Caco-2 (cell line): ENCODE data around the gene TMTC2. TPM values are rescaled to one million over a fixed set of nuclear protein-coding genes. Genes with fewer than 3 reads are reported as not detected.

ENCODE experiments used
- BruUV-seq: library from RNA; stranded (reverse); fragments of 400-500 nt; replicated peaks from 2 replicates; lab custom pipeline; 2021; lab: Mats Ljungman, UMichigan
- CTCF ChIA-PET: fragments of 300-600 bp; sonication (Branson Sonifier 250); formaldehyde crosslinking; loops from one replicate; lab custom pipeline; 2022; ENCODE audit warnings: antibody characterized with exemption; lab: Charles Lee
- POLR2A ChIA-PET: fragments of 300-600 bp; sonication (Branson Sonifier 250); formaldehyde crosslinking; loops from one replicate; lab custom pipeline; 2022; ENCODE audit warnings: antibody characterized with exemption; lab: Charles Lee
- DNase-seq, 2 experiments: peaks; one replicate each; pipeline versions ENCODE4 v3.0.0 to v3.0.0-alpha.2; 2020 to 2022
- H3K27me3 ChIP-seq: replicated peaks from 2 replicates; pipeline ENCODE4 v1.6.0; 2011; ENCODE audit warnings: low read length; ENCODE audit not compliant: control insufficient read depth, insufficient read depth
- H3K36me3 ChIP-seq: 2 replicates; pipeline ENCODE4 v1.5.1; 2011; ENCODE audit warnings: low read length; ENCODE audit not compliant: control insufficient read depth, insufficient read depth
- H3K4me1 ChIP-seq: fragments of 250-450 bp; sonication (Bioruptor Pico); 2 replicates; pipeline ENCODE4 v1.5.1; 2020; ENCODE audit warnings: mild to moderate bottlenecking
- H3K4me3 ChIP-seq: 2 replicates; pipeline ENCODE4 v1.5.1; 2011; ENCODE audit warnings: low read depth, mild to moderate bottlenecking, control low read depth, low read length
- H3K9me3 ChIP-seq: fragments of 250-450 bp; sonication (Bioruptor Pico); 2 replicates; pipeline ENCODE4 v1.5.1; 2020; ENCODE audit warnings: mild to moderate bottlenecking, moderate library complexity
- H3K27ac Mint-ChIP-seq: one replicate; pipeline ENCODE4 v1.8.0; 2022; ENCODE audit warnings: mixed read lengths; ENCODE audit not compliant: unreplicated experiment
- H3K27me3 Mint-ChIP-seq: one replicate; pipeline ENCODE4 v1.8.0; 2022; ENCODE audit warnings: mixed read lengths; ENCODE audit not compliant: insufficient read depth, unreplicated experiment
- H3K36me3 Mint-ChIP-seq: one replicate; pipeline ENCODE4 v1.8.0; 2022; ENCODE audit warnings: mild to moderate bottlenecking, mixed read lengths; ENCODE audit not compliant: insufficient read depth, unreplicated experiment
- H3K4me1 Mint-ChIP-seq: one replicate; pipeline ENCODE4 v1.8.0; 2022; ENCODE audit warnings: low read depth, mixed read lengths; ENCODE audit not compliant: unreplicated experiment
- H3K4me3 Mint-ChIP-seq: one replicate; pipeline ENCODE4 v1.8.0; 2022; ENCODE audit warnings: mild to moderate bottlenecking, moderate library complexity, mixed read lengths; ENCODE audit not compliant: unreplicated experiment
- H3K9me3 Mint-ChIP-seq: one replicate; pipeline ENCODE4 v1.8.0; 2022; ENCODE audit warnings: mixed read lengths; ENCODE audit not compliant: unreplicated experiment
- CTCF ChIP-seq, 2 experiments: fragments of 200-600 bp in 1 of 2; IDR thresholded peaks; 1 replicate in 1 of 2; 2 replicates in 1 of 2; pipeline versions ENCODE4 v1.5.1 to v1.8.0; 2011 to 2022; ENCODE audit warnings: antibody characterized with exemption in 1 of 2, control low read depth in 1 of 2, inconsistent platforms in 1 of 2, low read depth in 1 of 2, low read length in 1 of 2, mild to moderate bottlenecking in 1 of 2, moderate library complexity in 1 of 2; ENCODE audit not compliant: insufficient read depth in 1 of 2, severe bottlenecking in 1 of 2, unreplicated experiment in 1 of 2
- intact Hi-C: fragments of 100-400 bp; cut with micrococcal nuclease; formaldehyde crosslinking; loops from one replicate; pipeline ENCODE4 v1.10.0; 2022; ENCODE audit not compliant: unreplicated experiment
- total RNA-seq: library from RNA; stranded (reverse); gene quantifications from 2 replicates; pipeline ENCODE4 v1.2.3, GENCODE V29; 2022

The TMTC2 gene
- total RNA-seq, 1 experiment from 2014 or later, result 2.2 TPM

- H3K27me3 Mint-ChIP-seq, result no peaks in the 10 kb centered on the region
- no peak overlapping the region for H3K4me3 Mint-ChIP-seq
- ChIA-PET POLR2A (no interaction called here), CTCF (no interaction called here)
- H3K36me3 Mint-ChIP-seq, result no peaks in the 10 kb centered on the region
- Histone ChIP-seq H3K27me3 (no peaks in the 10 kb centered on the region), H3K9me3 (no peaks in the 10 kb centered on the region), H3K4me3 (no peak overlapping the region), H3K4me1 (no peaks in the 10 kb centered on the region), H3K36me3 (no peaks in the 10 kb centered on the region)
- no peak overlapping the region for H3K27ac Mint-ChIP-seq
- no peaks in the 10 kb centered on the region for H3K9me3 Mint-ChIP-seq
- DNase-seq, result no peak
- intact Hi-C loops, result no loop called here
- TF ChIP-seq CTCF (IDR thresholded peaks at IDR 0.05; ENCODE audit: insufficient read depth in 1 of 2, low read depth in 1 of 2, low read length in 1 of 2, severe bottlenecking in 1 of 2, unreplicated experiment in 1 of 2), result no peak
- no peaks in the 10 kb centered on the region for H3K4me1 Mint-ChIP-seq
- BruUV-seq, result no TSS peak
These were observed 344.5 kb downstream of the TMTC2 start for GRCh38 chr12:83031196-83031595.

DNA sequence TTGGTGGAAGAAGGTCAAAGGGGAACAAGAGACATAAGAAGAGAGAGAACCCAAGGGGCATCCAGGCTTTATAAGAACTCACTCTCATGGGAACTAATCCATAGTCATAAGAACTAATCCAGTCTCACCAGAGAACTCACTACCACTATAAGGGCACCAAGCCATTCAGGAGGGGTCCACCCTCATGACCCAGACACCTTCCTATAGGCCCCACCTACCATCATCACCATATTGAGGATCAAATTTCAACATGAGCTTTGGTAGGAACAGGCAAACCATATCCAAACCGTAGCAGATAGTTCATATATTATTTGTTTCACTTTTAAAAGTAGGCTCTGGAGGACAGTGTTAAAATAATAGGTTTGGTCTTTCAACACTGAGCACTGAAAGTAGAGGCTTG, 350.1 kb downstream of the TMTC2 start:
- no peaks in the 10 kb centered on the region for H3K9me3 Mint-ChIP-seq
- no peak overlapping the region for H3K4me3 Mint-ChIP-seq
- TF ChIP-seq CTCF (IDR thresholded peaks at IDR 0.05; ENCODE audit: insufficient read depth in 1 of 2, low read depth in 1 of 2, low read length in 1 of 2, severe bottlenecking in 1 of 2, unreplicated experiment in 1 of 2), result no peak
- no peaks in the 10 kb centered on the region for H3K36me3 Mint-ChIP-seq
- H3K27me3 Mint-ChIP-seq, result no peaks in the 10 kb centered on the region
- Histone ChIP-seq H3K4me1 (no peaks in the 10 kb centered on the region), H3K9me3 (no peaks in the 10 kb centered on the region), H3K4me3 (no peak overlapping the region), H3K36me3 (no peaks in the 10 kb centered on the region), H3K27me3 (no peaks in the 10 kb centered on the region)
- intact Hi-C loops, result no loop called here
- no peak overlapping the region for H3K27ac Mint-ChIP-seq
- no peaks in the 10 kb centered on the region for H3K4me1 Mint-ChIP-seq
- ChIA-PET POLR2A (no interaction called here), CTCF (no interaction called here)
- no TSS peak for BruUV-seq
- DNase-seq, result no peak

DNA sequence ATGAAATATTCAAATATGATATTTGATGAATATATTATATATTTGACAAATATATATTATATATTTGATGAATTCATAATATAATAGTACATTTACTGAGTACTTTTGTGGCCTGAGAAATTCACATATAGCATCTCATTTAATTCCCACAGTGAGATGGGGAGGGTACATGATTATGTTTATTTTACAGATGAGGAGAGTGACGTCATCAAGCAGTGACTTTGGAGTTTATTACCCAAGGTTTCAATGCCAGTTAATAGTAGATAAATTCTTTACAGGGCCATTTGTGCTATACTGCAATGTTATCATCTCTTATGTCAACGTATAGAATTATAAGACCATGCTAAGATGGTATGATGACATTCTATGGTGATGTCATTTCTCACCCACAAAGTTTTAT, 352.7 kb downstream of the TMTC2 start:
- ChIA-PET POLR2A (no interaction called here), CTCF (no interaction called here)
- TF ChIP-seq CTCF (IDR thresholded peaks at IDR 0.05; ENCODE audit: insufficient read depth in 1 of 2, low read depth in 1 of 2, low read length in 1 of 2, severe bottlenecking in 1 of 2, unreplicated experiment in 1 of 2), result no peak
- no peak overlapping the region for H3K4me3 Mint-ChIP-seq
- intact Hi-C loops, result no loop called here
- Histone ChIP-seq H3K4me1 (no peaks in the 10 kb centered on the region), H3K27me3 (no peaks in the 10 kb centered on the region), H3K4me3 (no peak overlapping the region), H3K36me3 (no peaks in the 10 kb centered on the region), H3K9me3 (no peaks in the 10 kb centered on the region)
- H3K27me3 Mint-ChIP-seq, result no peaks in the 10 kb centered on the region
- H3K27ac Mint-ChIP-seq, result no peak overlapping the region
- no peaks in the 10 kb centered on the region for H3K36me3 Mint-ChIP-seq
- DNase-seq, result no peak
- no peaks in the 10 kb centered on the region for H3K4me1 Mint-ChIP-seq
- H3K9me3 Mint-ChIP-seq, result no peaks in the 10 kb centered on the region
- BruUV-seq, result no TSS peak
